GM23338 (cell line): Measurements from ENCODE around the gene MYO1D. TPM values are rescaled to one million over a fixed set of nuclear protein-coding genes. Genes with fewer than 3 reads are reported as not detected.

Experiments used
- ATAC-seq: fragments of 200-7000 bp; cut with Tn5 transposase; 3 replicates; pipeline ENCODE4 v1.9.1; 2020
- DNase-seq: peaks from one replicate; pipeline ENCODE4 v3.0.0-alpha.2; 2015; ENCODE audit warnings: low spot score
- H2AFZ ChIP-seq: fragments of 200-600 bp; sonication (generic); 2 replicates; pipeline ENCODE4 v1.8.0; 2016; ENCODE audit warnings: antibody characterized with exemption, mild to moderate bottlenecking, moderate library complexity
- H3F3A ChIP-seq: fragments of 200-600 bp; sonication (generic); replicated peaks from 2 replicates; pipeline ENCODE4 v1.8.0; 2017; ENCODE audit warnings: antibody characterized with exemption, mixed run types, low read depth
- H3K27ac ChIP-seq: fragments of 200-600 bp; sonication (generic); 2 replicates; pipeline ENCODE4 v1.6.1; 2016; ENCODE audit warnings: low read depth
- H3K27me3 ChIP-seq: fragments of 200-600 bp; sonication (generic); 2 replicates; pipeline ENCODE4 v1.8.0; 2016; ENCODE audit warnings: mild to moderate bottlenecking, mixed run types, moderate library complexity; ENCODE audit not compliant: insufficient read depth
- H3K36me3 ChIP-seq: fragments of 200-600 bp; sonication (generic); 2 replicates; pipeline ENCODE4 v1.8.0; 2016; ENCODE audit warnings: mild to moderate bottlenecking; ENCODE audit not compliant: insufficient read depth
- H3K4me1 ChIP-seq: fragments of 200-600 bp; sonication (generic); 2 replicates; pipeline ENCODE4 v1.8.0; 2016; ENCODE audit warnings: mild to moderate bottlenecking, moderate library complexity; ENCODE audit not compliant: insufficient read depth
- H3K4me2 ChIP-seq: fragments of 200-600 bp; sonication (generic); 2 replicates; pipeline ENCODE4 v1.7.1; 2017; ENCODE audit warnings: mixed run types
- H3K4me3 ChIP-seq: fragments of 200-600 bp; sonication (generic); 2 replicates; pipeline ENCODE4 v1.6.1; 2016; ENCODE audit warnings: mixed run types
- H3K79me2 ChIP-seq: fragments of 200-600 bp; sonication (generic); replicated peaks from 2 replicates; pipeline ENCODE4 v1.8.0; 2017; ENCODE audit warnings: mild to moderate bottlenecking; ENCODE audit not compliant: insufficient read depth
- H3K9me2 ChIP-seq: fragments of 200-600 bp; sonication (generic); 2 replicates; pipeline ENCODE4 v1.8.0; 2017; ENCODE audit not compliant: insufficient read depth
- H4K20me1 ChIP-seq: fragments of 200-600 bp; sonication (generic); replicated peaks from 2 replicates; pipeline ENCODE4 v1.8.0; 2017; ENCODE audit warnings: mild to moderate bottlenecking; ENCODE audit not compliant: insufficient read depth
- H3K27ac Mint-ChIP-seq: 2 replicates; pipeline ENCODE4 v1.8.0; 2020; ENCODE audit warnings: inconsistent platforms, mild to moderate bottlenecking, moderate library complexity, mixed read lengths
- H3K27me3 Mint-ChIP-seq: 3 replicates; pipeline ENCODE4 v1.8.0; 2022; ENCODE audit warnings: low read depth, mild to moderate bottlenecking, moderate library complexity, mixed read lengths, inconsistent platforms; ENCODE audit not compliant: insufficient read depth, poor library complexity
- H3K36me3 Mint-ChIP-seq: 3 replicates; pipeline ENCODE4 v1.8.0; 2021; ENCODE audit warnings: low read depth, mild to moderate bottlenecking, inconsistent platforms, moderate library complexity, mixed read lengths
- H3K4me1 Mint-ChIP-seq: 3 replicates; pipeline ENCODE4 v1.8.0; 2020; ENCODE audit warnings: mild to moderate bottlenecking, inconsistent platforms, mixed read lengths
- H3K4me3 Mint-ChIP-seq: 3 replicates; pipeline ENCODE4 v1.8.0; 2021; ENCODE audit warnings: moderate library complexity, mild to moderate bottlenecking, inconsistent platforms, mixed read lengths
- H3K9me3 Mint-ChIP-seq: 3 replicates; pipeline ENCODE4 v1.8.0; 2020; ENCODE audit warnings: moderate library complexity, mild to moderate bottlenecking, inconsistent platforms, mixed read lengths
- CREB1 ChIP-seq: fragments of 250-450 bp; sonication (Bioruptor Pico); IDR thresholded peaks from 2 replicates; pipeline ENCODE4 v1.5.0; 2020; ENCODE audit warnings: low read depth, mild to moderate bottlenecking, moderate library complexity
- CTCF ChIP-seq, 2 experiments: fragments of 200-600 bp in 1 of 2; sonication (generic) in 1 of 2; conservative IDR thresholded peaks; 2 replicates each; pipeline versions ENCODE4 v1.5.1 to v1.6.1; 2016 to 2017; ENCODE audit warnings: antibody characterized with exemption in 2 of 2, low read depth in 2 of 2, mild to moderate bottlenecking in 2 of 2, moderate library complexity in 1 of 2
- ETS1 ChIP-seq: IDR thresholded peaks from 2 replicates; pipeline ENCODE4 v1.6.1; 2016; ENCODE audit warnings: antibody characterized with exemption
- EZH2 ChIP-seq: fragments of 200-600 bp; sonication (generic); IDR thresholded peaks from one replicate; pipeline ENCODE4 v1.8.0; 2017; ENCODE audit warnings: antibody characterized with exemption, mild to moderate bottlenecking, low read depth; ENCODE audit not compliant: unreplicated experiment
- JUNB ChIP-seq: IDR thresholded peaks from one replicate; pipeline ENCODE4 v1.6.1; 2016; ENCODE audit warnings: antibody characterized with exemption; ENCODE audit not compliant: unreplicated experiment
- NANOG ChIP-seq: IDR thresholded peaks from 2 replicates; pipeline ENCODE4 v1.6.1; 2016; ENCODE audit warnings: antibody characterized with exemption, borderline replicate concordance
- POLR2AphosphoS5 ChIP-seq: IDR thresholded peaks from 2 replicates; pipeline ENCODE4 v1.6.1; 2016; ENCODE audit warnings: antibody characterized with exemption, low read depth
- REST ChIP-seq: IDR thresholded peaks from one replicate; pipeline ENCODE4 v1.6.1; 2018; ENCODE audit warnings: antibody characterized with exemption; ENCODE audit not compliant: unreplicated experiment
- STAT1 ChIP-seq: IDR thresholded peaks from one replicate; pipeline ENCODE4 v1.6.1; 2016; ENCODE audit warnings: antibody characterized with exemption; ENCODE audit not compliant: unreplicated experiment
- ZNF114 ChIP-seq: fragments of 250-450 bp; sonication (Bioruptor Pico); IDR thresholded peaks from 2 replicates; pipeline ENCODE4 v1.5.0; 2020; ENCODE audit warnings: mild to moderate bottlenecking, moderate library complexity
- ZNF331 ChIP-seq: fragments of 250-450 bp; sonication (Bioruptor Pico); IDR thresholded peaks from 2 replicates; pipeline ENCODE4 v1.5.0; 2020; ENCODE audit warnings: low read depth, mild to moderate bottlenecking, moderate library complexity
- ZNF462 ChIP-seq: fragments of 250-450 bp; sonication (Bioruptor Pico); IDR thresholded peaks from 2 replicates; pipeline ENCODE4 v1.5.0; 2020; ENCODE audit warnings: mild to moderate bottlenecking, moderate library complexity
- polyA plus RNA-seq: library from polyadenylated mRNA; unstranded; fragments of >200 nt; fragmentation: Nextera tagmentation; extraction: Ambion mirVana; gene quantifications from 2 replicates; pipeline ENCODE4 v1.2.1, GENCODE V29; 2016
- total RNA-seq: library from RNA; depleted of rRNA; stranded (reverse); fragments of >200 nt; shearing (Covaris generic); gene quantifications from 2 replicates; pipeline ENCODE4 v1.2.3, GENCODE V29; 2014

The MYO1D gene
- total and polyA plus RNA-seq, 2 experiments from 2014 or later = 8.6 to 28.6 TPM

- no peak for TF ChIP-seq ZNF462 (CRISPR knock-in tag)
- no peak for TF ChIP-seq STAT1
Observed at GRCh38 chr17:32583053-32583452, 293.9 kb downstream of the MYO1D start (continued).

- no peak overlapping the region for H3K27ac ChIP-seq
- ATAC-seq (no peak), DNase-seq (no peak)
- no peak overlapping the region for H2AFZ ChIP-seq
- no peak overlapping the region for H3K4me2 ChIP-seq
- Mint-ChIP-seq H3K27me3 (peaks cover 3% of the 10 kb centered on the region), H3K4me3 (no peak overlapping the region), H3K36me3 (0 out of 3 replicates have a peak, but pooled peaks cover 3% of the 10 kb centered on the region), H3K27ac (no peak overlapping the region), H3K9me3 (peaks cover 4% of the 10 kb centered on the region; the same call in 1 of the 3 replicates), H3K4me1 (peaks cover 3% of the 10 kb centered on the region; the same call in 2 of the 3 replicates)
- no peaks in the 10 kb centered on the region for H3K27me3 ChIP-seq
- H3K79me2 ChIP-seq = no peaks in the 10 kb centered on the region
- no peaks in the 10 kb centered on the region for H3F3A ChIP-seq
- no peaks in the 10 kb centered on the region for H3K4me1 ChIP-seq
- no peaks in the 10 kb centered on the region for H3K9me2 ChIP-seq
- no peak overlapping the region for H3K4me3 ChIP-seq
- H4K20me1 ChIP-seq = no peaks in the 10 kb centered on the region
- H3K36me3 ChIP-seq = no peaks in the 10 kb centered on the region
- TF ChIP-seq ZNF114 (CRISPR knock-in tag) = no peak
- TF ChIP-seq POLR2AphosphoS5 = no peak
- TF ChIP-seq ZNF331 (CRISPR knock-in tag) = no peak
- no peak for TF ChIP-seq ETS1
- no peak for TF ChIP-seq NANOG
- no peak for TF ChIP-seq CTCF (conservative IDR thresholded peaks at IDR 0.05; ENCODE audit: low read depth in 2 of 2)
- TF ChIP-seq JUNB = no peak
- no peak for TF ChIP-seq CREB1 (CRISPR knock-in tag)
- TF ChIP-seq EZH2 = no peak
- no peak for TF ChIP-seq STAT1
- no peak for TF ChIP-seq REST
Observed at GRCh38 chr17:32575852-32576251, 301.1 kb downstream of the MYO1D start.
